Midbrain (tissue), 1 donor: ENCODE results near the gene ZNF540.
"Not testable (repeated sequence)": the region's sequence is repeated elsewhere in the genome, so short reads cannot be mapped to it uniquely, and the experiment has no call there.

Experiments
- DNase-seq: peaks from one replicate; lab custom pipeline; 2025; lab: John Stamatoyannopoulos, UW

ZNF540 gene

DNA sequence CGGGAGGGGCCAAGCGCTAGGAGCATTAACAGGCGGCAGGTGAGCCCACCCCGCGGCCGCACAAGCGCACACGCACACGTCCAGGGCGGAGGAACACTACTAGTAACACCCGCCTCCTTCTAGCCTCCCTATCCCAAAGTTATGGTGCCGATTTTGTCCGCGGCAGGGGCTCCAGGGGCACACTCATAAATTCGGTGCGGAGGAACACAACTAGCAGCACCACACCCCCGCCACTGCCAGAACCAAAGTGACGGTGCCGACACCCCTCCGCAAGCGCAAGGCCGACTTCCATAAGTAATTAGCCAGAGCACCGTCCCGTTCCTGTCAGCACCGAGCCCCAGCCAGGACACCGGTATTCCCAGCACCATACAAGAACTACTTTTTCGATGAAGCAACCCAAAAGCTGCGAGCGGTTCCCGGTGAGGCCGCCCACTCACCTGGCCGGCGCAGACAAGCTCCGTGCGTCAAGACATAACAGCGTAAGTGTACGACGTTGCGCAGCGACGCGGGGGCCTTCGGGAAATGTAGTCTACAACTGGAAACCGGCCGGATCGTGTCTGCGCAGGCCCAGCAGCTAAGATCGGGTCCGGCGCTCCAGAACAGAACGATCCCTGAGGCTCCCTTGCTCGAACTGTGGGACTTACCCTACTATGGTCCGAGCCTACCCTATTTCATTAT, at the start of gene ZNF540, which contains the start of gene ZNF571:
ZNF540 (plus strand) TSS at position 573 of the 678 bp plus-strand sequence. CDS start 3,572 bp downstream, outside the sequence.
ZNF571 (minus strand) TSS at position 489 of the 678 bp plus-strand sequence. CDS start 8,116 bp downstream, outside the sequence.
- peak; percentile 95 for DNase-seq

DNA sequence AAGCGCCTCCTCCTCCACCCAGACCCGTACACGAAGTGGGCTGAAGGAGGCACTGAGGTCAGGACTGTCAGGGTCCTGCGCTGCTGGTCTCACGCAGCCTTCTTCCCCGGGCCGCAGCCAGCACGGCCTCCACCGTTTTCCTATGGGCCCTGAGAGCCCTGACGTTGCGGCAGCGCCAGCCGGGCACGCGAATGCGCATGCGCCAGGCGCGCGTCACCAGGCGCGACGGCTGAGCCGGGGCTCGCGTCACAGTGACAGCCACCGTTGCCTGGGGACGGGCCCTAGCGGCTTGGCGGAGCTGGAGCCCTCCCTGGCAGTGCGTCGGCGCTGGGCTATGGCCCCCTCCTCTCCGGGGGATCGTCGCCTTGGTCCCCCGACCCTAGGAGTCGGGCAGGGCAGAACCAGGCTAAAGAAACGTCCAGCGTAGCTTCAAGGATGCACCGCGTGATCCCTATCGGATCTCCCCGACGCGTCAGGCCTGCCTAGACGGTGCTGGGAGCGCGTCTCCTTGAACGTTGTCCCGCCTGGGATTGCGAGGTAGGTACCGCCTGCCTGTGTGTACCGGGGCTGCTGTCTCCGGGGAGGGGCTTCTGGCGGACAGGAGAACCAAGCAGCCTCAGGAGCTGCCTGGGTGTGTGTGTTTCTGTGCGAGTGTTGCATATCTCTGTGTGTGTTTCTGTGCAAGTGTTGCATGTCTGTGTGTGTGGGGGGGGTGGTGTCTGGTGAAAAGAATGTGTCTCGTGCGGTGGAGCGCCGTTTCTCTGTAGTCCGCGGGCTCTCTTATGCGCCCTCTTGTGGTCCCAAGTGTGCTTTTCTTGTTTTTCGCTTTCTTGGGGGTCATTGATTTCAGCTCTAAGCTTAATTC, 43.3 kb upstream of the ZNF540 start:
- no peak for DNase-seq

DNA sequence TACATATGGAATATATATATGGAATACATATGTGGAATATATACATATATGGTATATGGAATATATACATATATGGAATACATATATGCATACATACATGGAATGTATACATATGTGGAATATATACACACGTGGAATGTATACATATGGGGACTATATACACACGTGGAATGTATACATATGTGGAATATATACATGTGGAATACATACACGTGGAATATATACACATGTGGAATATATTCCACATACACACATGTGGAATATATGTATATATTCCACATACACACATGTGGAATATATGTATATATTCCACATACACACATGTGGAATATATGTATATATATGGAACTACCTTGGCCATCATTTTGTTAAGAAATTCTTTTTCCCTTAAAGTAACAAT, 31.2 kb upstream of the ZNF540 start:
- no peak for DNase-seq

DNA sequence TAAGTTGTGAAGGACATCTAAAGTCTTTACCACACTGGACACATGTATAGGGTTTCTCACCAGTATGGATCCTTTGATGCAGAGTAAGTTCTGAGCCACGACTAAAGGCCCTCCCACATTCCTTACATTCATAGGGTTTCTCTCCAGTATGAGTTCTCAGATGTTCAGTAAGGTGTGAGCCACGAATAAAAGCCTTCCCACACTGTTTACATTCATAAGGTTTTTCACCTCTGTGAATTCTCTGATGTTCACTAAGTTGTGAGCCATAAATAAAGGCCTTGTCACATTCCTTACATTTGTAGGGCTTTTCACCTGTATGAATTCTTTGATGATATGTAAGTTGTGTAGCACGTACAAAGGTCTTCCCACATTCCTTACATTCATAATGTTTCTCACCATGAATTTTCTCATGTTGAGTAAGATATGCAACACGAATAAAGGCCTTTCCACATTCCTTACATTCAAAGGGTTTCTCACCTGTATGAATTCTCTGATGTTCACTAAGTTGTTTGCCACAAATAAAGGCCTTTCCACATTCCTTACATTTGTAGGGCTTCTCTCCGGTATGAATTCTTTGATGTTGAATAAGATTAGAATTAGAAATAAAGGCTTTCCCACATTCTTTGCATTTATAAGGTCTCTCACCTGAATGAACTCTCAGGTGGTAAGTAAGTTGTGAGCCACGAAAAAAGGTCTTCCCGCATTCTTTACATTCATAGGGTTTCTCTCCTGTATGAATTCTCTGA, 29.9 kb upstream of the ZNF540 start:
- no peak for DNase-seq

DNA sequence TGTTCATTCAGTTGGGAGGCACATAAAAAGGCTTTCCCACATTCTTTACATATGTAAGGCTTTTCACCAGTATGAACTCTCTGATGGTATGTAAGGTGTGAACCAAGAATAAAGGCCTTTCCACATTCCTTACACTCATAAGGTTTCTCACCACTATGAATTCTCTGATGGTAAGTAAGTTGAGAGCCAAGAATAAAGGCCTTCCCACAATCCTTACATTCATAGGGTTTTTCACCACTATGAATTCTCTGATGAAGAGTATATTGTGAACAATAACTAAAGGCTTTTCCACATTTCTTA, 29.4 kb upstream of the ZNF540 start:
- DNase-seq: no peak

DNA sequence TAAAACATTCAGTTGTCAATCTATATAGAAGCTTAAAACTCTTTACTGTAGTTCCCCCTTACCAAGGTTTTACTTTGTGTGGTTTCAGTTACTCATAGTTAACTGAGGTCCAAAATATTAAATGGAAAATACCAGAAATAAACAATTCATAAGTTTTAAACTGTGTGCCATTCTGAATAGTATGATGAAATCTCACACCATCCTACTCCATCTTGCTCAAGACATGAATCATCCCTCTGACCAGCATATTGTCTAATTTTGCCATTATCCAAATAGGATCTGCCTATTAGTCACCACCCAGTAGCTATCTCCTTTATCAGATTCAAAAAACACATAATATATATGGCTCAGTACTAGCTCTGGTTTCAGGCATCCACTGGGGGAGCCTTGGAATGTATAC, 22.5 kb upstream of the ZNF540 start:
- no peak for DNase-seq

DNA sequence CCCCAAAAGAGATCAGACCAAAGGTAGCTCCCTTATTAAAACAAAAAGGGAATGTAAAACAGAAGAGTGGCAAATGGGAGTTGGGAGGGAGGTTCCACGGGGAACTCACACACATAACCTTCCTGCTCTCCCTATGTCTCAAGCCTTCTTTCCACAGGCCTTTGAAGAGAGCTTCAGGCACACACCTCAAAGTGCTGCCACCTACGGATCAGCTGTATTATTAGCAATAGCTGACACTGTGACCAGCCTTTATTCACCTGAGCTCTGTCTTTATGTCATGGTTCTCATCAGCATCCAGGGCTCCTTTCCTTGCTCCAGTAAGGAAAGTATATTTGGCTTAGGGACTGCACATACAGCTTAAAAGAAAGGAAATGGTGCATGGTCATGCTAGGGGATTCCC, 11.3 kb upstream of the ZNF540 start:
- DNase-seq: no peak

DNA sequence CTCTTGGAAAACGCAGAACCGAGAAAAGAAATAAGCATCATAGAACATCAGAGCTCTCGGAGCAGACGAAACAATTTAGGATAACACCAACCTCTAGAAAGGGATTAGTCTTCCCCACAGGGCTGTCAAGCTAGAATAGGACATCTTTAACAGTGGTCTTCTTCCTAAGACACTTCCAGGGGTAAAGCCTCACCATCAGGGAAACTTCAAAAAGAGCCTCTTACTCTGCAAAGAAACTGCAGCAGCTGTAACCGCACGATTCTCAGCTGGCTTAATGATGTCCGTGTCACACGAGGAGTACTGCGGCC, 726 bp upstream of the ZNF540 start:
- DNase-seq: no peak

DNA sequence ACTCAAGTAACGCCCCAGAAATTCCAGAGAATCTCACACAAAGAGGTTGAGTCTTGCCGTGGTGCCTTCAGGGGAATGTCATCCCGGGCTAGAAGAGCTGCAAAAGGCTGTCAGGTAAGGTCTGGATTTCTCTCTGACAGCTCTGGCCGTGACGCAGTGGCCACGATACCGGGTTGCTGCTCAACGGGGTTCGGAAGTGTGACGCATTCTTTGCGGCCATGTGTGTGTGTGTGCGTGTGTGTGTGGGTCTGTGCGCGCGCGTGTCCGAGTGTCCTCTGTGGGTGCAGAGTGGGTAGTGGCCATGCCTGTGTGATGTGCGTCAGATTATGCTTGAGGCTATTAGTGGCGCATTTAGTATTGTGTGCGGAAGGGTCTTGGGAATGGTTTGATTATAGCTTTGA, 306 bp downstream of the ZNF540 start:
- peak; percentile 83 for DNase-seq

DNA sequence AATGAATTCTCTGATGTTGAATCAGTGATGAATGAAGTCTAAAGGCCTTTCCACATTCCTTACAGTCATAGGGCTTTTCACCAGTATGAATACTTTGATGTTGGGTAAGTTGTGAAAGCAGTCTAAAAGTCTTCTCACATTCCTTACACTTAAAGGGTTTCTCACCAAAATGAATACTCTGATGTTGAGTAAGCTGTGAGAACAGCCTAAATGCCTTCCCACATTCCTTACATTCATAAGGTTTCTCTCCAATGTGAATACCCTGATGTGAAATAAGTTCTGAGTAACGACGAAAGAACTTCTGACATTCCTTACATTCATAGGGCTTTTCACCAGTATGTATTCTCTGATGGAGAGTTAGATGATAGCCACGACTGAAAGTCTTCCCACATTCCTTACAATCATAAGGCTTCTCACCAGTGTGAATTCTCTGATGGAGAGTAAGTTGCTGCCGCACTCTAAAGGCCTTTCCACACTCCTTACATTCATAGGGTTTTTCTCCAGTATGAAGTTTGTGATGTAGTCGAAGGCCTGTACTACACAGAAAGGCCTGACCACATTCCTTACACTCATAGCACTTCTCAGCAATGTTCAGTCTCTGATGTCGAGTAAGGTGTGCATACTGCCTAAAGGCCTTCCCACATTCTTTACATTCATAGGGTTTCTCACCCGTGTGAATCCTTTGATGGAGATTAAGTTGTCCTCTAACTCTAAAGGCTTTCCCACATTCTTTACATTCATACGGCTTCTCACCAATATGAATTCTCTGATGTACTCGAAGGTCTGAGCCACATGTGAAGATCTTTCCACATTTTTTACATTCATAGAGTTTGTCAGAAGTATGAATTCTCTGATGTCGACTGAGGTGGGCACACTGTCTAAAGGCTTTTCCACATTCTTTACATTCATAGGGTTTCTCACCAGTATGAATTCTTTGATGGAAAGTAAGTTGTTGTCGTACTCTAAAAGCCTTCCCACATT, 40.7 kb downstream of the ZNF540 start:
- DNase-seq: no peak

DNA sequence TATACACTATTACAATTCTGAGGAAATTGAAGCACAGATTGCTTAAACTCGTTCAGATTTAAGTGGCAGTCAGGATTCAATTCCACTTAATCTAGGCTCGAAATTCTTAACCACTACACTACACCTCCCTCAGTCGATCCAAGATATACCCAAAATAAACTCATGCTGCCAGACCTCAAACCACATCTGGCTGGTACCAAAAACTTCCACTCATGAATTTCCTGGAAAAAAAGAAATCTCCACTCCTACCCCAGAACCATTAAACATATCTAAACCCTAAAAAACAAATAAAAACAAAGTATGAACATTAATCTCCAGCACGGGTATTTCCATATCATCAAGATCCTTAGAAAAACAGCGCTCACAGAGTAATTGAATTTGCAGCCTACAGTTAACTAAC, 59.4 kb downstream of the ZNF540 start:
- no peak for DNase-seq

DNA sequence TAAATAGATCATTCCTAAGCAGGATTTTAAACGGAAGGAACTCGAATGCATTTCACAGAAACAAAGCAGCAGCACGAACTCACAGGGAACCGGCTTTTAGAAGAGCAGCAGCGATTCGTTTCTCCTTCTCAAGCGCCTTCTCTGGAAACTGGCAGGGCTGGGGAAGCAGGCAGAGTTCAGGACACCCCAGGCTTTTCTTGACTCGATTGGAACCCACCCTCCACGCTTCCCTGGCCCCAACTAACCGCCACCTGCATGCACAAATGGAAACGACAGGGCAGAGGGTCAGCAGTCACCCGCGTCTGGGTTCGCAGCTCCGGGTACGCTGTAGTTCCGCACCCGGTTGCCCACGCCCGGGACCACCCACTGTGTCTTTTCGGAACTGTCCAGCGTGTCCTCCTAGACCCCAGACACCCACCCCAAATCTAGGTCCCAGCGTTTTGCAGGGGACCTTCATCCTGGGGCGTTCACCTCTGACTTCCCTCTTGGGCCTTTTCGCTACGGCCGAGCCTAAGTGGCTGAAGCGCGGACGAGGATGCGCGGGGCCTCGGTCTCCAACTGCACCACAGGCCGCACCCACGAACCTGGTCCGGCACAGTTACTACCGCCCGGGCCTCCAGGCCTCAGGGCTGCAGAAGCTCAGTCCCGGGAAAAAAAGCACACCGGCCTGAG, 60.1 kb downstream of the ZNF540 start:
- peak; percentile 50 for DNase-seq

DNA sequence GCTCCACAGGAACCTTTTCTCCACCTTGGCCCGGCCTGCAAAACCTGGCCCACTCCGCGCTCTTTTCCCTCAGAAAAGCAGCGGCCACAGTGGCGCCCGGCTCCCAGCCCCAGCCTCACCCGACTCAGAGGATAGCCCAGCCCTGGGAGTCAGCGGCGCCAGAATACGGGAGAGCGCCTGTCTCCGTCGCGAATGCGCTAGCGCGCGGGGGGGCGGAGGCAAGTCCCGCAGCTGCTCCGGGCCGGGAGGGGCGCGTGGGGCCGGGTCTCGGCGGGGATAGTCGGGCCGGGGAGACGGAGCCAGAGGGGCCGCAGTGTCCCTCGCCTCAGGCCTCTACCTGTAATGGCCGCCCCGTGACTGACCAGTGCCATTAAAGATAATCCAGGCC, 60.6 kb downstream of the ZNF540 start, which contains the start of gene ZFP30:
ZFP30 (minus strand) TSS at position 165 of the 388 bp plus-strand sequence. CDS start 7,643 bp downstream, outside the sequence.
- peak; percentile 94 for DNase-seq

DNA sequence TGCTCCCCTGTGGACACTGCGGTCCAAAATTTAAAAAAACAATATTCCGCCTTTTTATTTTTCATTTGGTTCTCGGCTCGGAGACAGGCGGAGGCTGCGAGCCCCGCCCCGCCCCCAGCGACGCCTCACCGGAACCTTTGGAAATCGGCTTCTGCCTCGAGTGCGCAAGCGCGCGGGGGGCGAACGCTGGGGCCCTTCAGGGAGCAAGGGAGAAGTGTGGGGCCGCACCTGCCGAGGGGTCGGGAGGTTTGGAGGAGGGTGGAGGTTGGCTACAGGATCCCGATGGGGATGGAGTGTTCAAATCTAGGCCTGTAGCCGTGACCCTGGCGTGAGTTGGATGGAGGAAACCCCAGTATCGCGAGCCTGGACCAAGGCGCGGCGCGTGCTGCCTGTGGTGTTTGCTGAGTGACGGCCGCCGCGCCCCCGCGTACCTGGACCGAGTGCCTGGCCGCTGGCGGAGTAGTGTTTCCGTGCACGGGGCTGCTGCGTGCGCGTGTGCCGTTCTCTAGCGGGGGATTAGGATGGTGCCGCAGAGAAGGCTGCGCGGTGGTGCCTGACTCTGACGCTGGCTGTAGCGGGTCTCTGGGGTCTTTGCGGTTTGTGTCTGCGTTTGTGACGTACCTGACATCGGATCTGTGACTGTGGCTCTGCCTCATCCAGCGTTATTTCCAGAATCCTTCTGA, 61.2 kb downstream of the ZNF540 start:
- DNase-seq: peak; percentile 91

DNA sequence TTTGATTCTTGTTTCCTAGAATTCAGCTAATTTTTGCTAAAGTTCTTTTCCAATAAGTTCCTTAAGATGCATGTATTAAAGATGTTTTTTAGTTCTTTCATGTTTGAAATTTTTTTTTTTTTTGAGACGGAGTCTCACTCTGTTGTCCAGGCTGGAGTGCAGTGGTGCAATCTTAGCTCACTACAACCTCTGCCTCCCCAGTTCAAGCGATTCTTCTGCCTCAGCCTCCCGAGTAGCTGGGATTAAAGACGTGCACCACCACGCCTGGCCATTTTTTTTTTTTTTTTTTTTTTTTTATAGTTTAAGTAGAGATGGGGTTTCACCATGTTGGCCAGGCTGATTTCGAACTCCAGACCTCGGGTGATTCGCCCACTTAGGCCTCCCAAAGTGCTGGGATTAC, 62.5 kb downstream of the ZNF540 start:
- not testable (repeated sequence) for DNase-seq
